GM10248 (cell line): ENCODE data around the gene FAM110A.
"Not testable (repeated sequence)": the region's sequence is repeated elsewhere in the genome, so short reads cannot be mapped to it uniquely, and the experiment has no call there.

ENCODE experiments used
- CTCF ChIA-PET: fragments of 300-600 bp; sonication (Branson Sonifier 250); formaldehyde crosslinking; extraction: SDS; loops from one replicate; lab custom pipeline; 2021; ENCODE audit warnings: antibody characterized with exemption; lab: Yijun Ruan, JAX
- POLR2A ChIA-PET: fragments of 350-650 bp; sonication (Branson Sonifier 250); formaldehyde crosslinking; extraction: SDS; loops from one replicate; lab custom pipeline; 2020; ENCODE audit warnings: antibody characterized with exemption; lab: Yijun Ruan, JAX
- DNase-seq: peaks from one replicate; pipeline ENCODE4 v3.0.0; 2012; ENCODE audit errors: extremely low spot score
- CTCF ChIP-seq: IDR thresholded peaks from 2 replicates; pipeline ENCODE4 v1.5.1; 2012; ENCODE audit warnings: mild to moderate bottlenecking, low read depth; ENCODE audit errors: extremely low read depth, missing control alignments, control extremely low read depth

Gene FAM110A

GRCh38 chr20:833450-834150 is at the start of gene FAM110A:
Gene FAM110A (plus strand): TSS chr20:833715. CDS start chr20:844805, 11,090 bp downstream.
- DNase-seq: peak; percentile 96
- ChIA-PET CTCF (interaction anchor here (0.9 to 4.4 kb wide), 12 partner anchors 9 to 380 kb away, joined by 3 to 29 read pairs (median 6); partner anchors contain the start of gene CSNK2A1), POLR2A (interaction anchor here (0.6 to 0.9 kb wide), 2 partner anchors 11 to 122 kb away, joined by 3 read pairs; no protein-coding TSS in a partner anchor)
- TF ChIP-seq CTCF: no peak

- CTCF ChIA-PET: no interaction called here
These were observed 45.7 kb upstream of the FAM110A start for GRCh38 chr20:787825-788224.

GRCh38 chr20:791056-791455 is 42.5 kb upstream of the FAM110A start:
- ChIA-PET POLR2A (no interaction called here), CTCF (no interaction called here)
- DNase-seq: no peak
- TF ChIP-seq CTCF: no peak

More at GRCh38 chr20:787825-788224, 45.7 kb upstream of the FAM110A start:
- DNase-seq: no peak
- POLR2A ChIA-PET: no interaction called here
- no peak for TF ChIP-seq CTCF

GRCh38 chr20:792248-792647 is 41.3 kb upstream of the FAM110A start:
- ChIA-PET POLR2A (no interaction called here), CTCF (no interaction called here)
- no peak for TF ChIP-seq CTCF
- DNase-seq: no peak

- CTCF ChIA-PET: interaction anchor here (1.1 kb wide), 1 partner anchor 12 kb away, joined by 4 read pairs; no protein-coding TSS in a partner anchor
- TF ChIP-seq CTCF: no peak
- POLR2A ChIA-PET: no interaction called here
- DNase-seq: no peak
These were observed 36.6 kb upstream of the FAM110A start for GRCh38 chr20:796921-797320.

GRCh38 chr20:798746-799145 is 34.8 kb upstream of the FAM110A start:
- POLR2A ChIA-PET, DNase-seq: not testable (repeated sequence)
- CTCF ChIA-PET: interaction anchor here (0.9 to 1.7 kb wide), 4 partner anchors 25 to 174 kb away, joined by 3 to 7 read pairs (median 4); no protein-coding TSS in a partner anchor

GRCh38 chr20:800026-800425 is 33.5 kb upstream of the FAM110A start:
- POLR2A ChIA-PET, CTCF ChIA-PET, DNase-seq: not testable (repeated sequence)
